HepG2 (cell line): Measurements from ENCODE around the gene B3GNT8. TPM values are rescaled to one million over a fixed set of nuclear protein-coding genes. Genes with fewer than 3 reads are reported as not detected.

Experiments
- AKAP8 ChIP-seq: sonication (generic); formaldehyde crosslinking; IDR thresholded peaks from 2 replicates; pipeline ENCODE4 v1.5.1; 2020; ENCODE audit warnings: mild to moderate bottlenecking, missing genetic modification reagents
- E2F5 ChIP-seq: sonication (generic); formaldehyde crosslinking; conservative IDR thresholded peaks from 2 replicates; pipeline ENCODE4 v1.4.0; 2020; ENCODE audit warnings: missing genetic modification reagents
- MAFF ChIP-seq: IDR thresholded peaks from 2 replicates; pipeline ENCODE4 v1.6.1; 2011; ENCODE audit warnings: low read depth, low read length, improper control_type of control experiment
- MYPOP ChIP-seq: sonication (generic); formaldehyde crosslinking; IDR thresholded peaks from 2 replicates; pipeline ENCODE4 v1.8.1; 2023; ENCODE audit warnings: mild to moderate bottlenecking, moderate library complexity, missing genetic modification reagents
- NR2F6 ChIP-seq, 2 experiments: IDR thresholded peaks; 2 replicates each; pipeline ENCODE4 v1.6.1; 2016; ENCODE audit warnings: antibody characterized with exemption in 1 of 2, mild to moderate bottlenecking in 1 of 2
- PHB2 ChIP-seq: fragments of 450-650 bp; IDR thresholded peaks from 2 replicates; pipeline ENCODE4 v1.6.1; 2018; ENCODE audit not compliant: partially characterized antibody
- PLRG1 ChIP-seq: fragments of 450-650 bp; conservative IDR thresholded peaks from 2 replicates; pipeline ENCODE4 v1.6.1; 2016
- ZNF251 ChIP-seq: sonication (generic); formaldehyde crosslinking; IDR thresholded peaks from 2 replicates; pipeline ENCODE4 v1.9.0; 2021; ENCODE audit warnings: mild to moderate bottlenecking, missing genetic modification reagents
- ZNF326 ChIP-seq: sonication (generic); formaldehyde crosslinking; IDR thresholded peaks from 2 replicates; pipeline ENCODE4 v1.4.0; 2020; ENCODE audit warnings: missing genetic modification reagents, borderline replicate concordance
- ZNF660 ChIP-seq: sonication (generic); formaldehyde crosslinking; IDR thresholded peaks from 2 replicates; pipeline ENCODE4 v1.5.1; 2020; ENCODE audit warnings: mild to moderate bottlenecking, low read depth, missing genetic modification reagents, borderline replicate concordance
- ZSCAN21 ChIP-seq: sonication (generic); formaldehyde crosslinking; IDR thresholded peaks from 2 replicates; pipeline ENCODE4 v1.8.0; 2022; ENCODE audit warnings: mild to moderate bottlenecking, missing genetic modification reagents, moderate library complexity, borderline replicate concordance
- polyA plus RNA-seq, 8 experiments: library from polyadenylated mRNA; depleted of rRNA in 3 of 8; stranded (reverse) in 7 of 8; unstranded in 1 of 8; fragments of >200 nt; fragmentation: Illumina TruSeq in 4 of 8; extraction: Trizol in 4 of 8; gene quantifications; 2 replicates each; pipeline versions ENCODE4 v1.2.1 to v1.2.3, GENCODE V29; 2011 to 2016; ENCODE audit warnings: low read depth in 4 of 8, missing spikeins in 1 of 8, mixed read lengths in 1 of 8; ENCODE audit not compliant: insufficient read depth in 1 of 8
- total RNA-seq, 5 experiments: library from RNA; depleted of rRNA; stranded (reverse); fragments of >200 nt; fragmentation: Illumina TruSeq; extraction: Trizol; gene quantifications; 2 replicates each; pipeline ENCODE4 v1.2.3, GENCODE V29; 2016; ENCODE audit warnings: low read depth in 1 of 5

Gene B3GNT8
- total and polyA plus RNA-seq, 2 of the 13 experiments (the other 11 are each of a cell fraction or from before 2014, with no cell fraction given) = 0.26 to 1.9 TPM

GRCh38 chr19:41397086-41398049 lies 29.8 kb downstream of the B3GNT8 start, which contains the start of the genes BCKDHA and EXOSC5 (continued):
- TF ChIP-seq MYPOP (CRISPR knock-in tag) (peak; percentile 77), MAFF (no peak), ZNF326 (CRISPR knock-in tag) (no peak), ZNF660 (CRISPR knock-in tag) (no peak), PHB2 (no peak), E2F5 (CRISPR knock-in tag) (peak; percentile 75; the same call in 1 of the 2 replicates), ZNF251 (CRISPR knock-in tag) (no peak), NR2F6 (IDR thresholded peaks at IDR 0.05) (no peak), NR2F6 (CRISPR knock-in tag; IDR thresholded peaks at IDR 0.05) (peak; percentile 10; the same call in 1 of the 2 replicates), ZSCAN21 (CRISPR knock-in tag) (no peak), PLRG1 (no peak), AKAP8 (peak; percentile 45; the same call in 1 of the 2 replicates)
